ENCODE data around the gene DBI.

DNA sequence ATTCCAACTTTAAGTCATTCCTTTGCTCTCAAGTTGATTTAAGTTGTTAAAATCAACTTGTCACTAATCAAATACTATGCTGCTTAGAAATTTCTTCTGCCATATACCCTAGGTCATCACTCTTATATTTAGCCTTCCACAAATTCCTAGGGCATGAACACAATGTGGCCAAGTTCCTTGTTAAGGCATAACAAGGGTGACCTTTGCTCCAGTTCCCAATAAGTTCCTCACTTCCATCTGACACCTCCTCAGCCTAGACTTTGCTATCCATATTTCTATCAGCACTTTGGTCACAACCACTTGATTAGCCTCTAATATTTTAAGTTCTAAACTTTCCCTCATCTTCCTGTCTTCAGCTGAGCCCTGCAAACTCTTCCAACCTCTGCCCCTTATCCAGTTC is 55.0 kb downstream of the DBI start:
- TF ChIP-seq CTCF (IDR thresholded peaks at IDR 0.05), result no peak
- no peak for TF ChIP-seq POLR2AphosphoS5 (IDR thresholded peaks at IDR 0.05)
- no peak for TF ChIP-seq POLR2A (IDR thresholded peaks at IDR 0.05; ENCODE audit: low read depth)
- TF ChIP-seq EP300 (IDR thresholded peaks at IDR 0.05), result no peak

All from esophagus muscularis mucosa (tissue), 4 donors.